Measurements from ENCODE around the gene UNC79.

Gene UNC79

DNA sequence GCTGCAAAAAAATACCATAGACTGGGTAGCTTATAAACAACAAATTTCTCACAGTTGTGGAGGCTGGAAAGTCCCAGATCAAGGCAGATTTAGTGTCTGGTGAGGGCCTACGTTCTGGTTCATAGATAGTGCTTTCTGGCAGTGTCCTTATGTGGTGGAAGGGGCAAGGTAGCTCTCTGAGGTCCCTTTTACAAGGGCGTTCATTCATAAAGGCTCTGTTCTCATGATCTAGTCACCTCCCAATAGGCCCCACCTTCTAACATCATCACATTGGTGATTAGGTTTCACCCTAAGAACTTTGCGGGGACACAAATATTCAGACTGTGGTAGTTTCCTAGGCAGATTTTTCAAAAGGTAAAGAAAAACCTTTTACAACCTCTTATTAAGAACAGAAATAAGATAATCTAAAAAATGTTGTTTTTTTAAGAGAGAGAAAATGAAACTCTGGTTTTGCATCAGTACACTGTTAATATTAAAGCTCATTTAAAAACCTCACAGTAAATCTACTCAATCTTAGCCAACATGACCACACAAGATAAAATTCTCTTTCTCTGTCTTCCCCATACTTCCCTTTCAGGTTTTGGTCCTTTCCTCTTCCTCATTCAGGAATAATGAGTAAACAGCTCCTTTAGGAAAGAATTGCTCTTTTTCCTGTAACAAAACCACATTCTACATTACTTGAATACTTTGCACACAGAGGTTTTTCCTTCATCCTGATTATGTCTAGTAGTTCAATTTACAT lies 117.5 kb downstream of the UNC79 start:
- DNase-seq (ENCODE audit: low spot score): no peak

DNA sequence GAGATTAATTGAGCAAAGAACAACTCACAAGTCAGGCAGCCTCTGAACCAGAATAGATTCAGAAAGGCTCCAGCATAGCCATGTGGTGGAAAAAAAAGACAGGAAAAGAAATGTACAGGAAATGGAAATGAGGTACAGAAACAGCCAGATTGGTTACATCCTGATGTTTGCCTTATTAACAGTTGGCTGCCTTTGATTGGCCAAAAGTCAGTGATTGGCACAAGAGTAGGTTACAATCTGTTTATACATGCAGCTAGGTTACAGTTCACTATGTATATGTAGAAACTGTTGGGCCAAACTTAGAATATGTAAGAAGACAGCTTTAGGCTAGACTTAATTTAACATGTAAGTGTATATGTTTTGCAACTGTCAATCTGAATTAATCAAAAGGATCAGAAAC lies 118.9 kb downstream of the UNC79 start:
- no peak for DNase-seq (ENCODE audit: low spot score)

DNA sequence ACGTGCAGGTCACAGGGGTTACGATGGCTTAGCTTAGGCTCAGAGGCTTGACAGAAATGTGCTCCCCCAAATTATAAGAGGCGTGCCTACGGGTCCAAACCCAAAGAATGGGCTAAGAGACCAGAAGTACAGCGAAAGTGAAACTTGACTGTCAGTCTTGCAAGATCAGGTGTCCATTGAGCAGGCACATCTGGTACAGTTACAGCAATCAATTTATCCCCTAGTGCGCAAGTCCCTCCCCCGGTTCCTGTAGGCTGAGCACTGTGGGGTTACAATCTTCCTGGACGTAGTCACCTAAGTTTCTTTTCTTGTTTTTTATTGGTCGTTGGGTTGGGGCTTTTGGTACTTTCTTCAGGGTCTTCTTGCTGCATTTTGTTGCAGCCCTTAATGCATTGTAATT lies 134.2 kb downstream of the UNC79 start:
- DNase-seq (ENCODE audit: low spot score): no peak

DNA sequence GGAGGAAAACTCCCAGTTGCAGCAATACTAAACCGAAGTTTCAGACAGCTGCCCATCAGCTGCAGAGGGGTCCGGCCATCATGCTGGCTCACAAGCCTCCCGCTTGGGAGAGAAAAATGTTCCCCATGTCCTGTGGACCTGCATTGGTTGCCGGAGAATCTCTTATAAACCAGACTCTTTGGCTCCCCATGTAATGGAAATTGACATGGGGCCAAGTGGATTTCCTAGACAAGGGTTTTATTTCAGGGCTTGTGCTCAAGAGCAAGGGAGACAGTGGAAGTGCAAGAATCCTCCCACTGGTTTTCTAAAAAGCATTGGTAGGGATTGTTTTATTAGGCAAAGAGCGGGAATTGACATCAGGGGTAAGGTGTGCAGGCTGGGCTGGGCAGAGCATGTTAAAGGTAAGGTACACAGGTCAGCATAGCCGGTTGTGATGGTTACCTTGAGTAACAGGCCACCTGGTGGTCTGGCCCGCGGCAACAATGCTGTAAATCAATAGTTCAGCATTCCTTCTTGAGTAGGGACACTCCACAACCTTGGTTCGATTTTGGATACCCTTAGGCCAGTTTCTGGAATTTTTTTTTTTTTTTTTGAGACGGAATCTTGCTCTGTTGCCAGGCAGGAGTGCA lies 135.4 kb downstream of the UNC79 start:
- no peak for DNase-seq (ENCODE audit: low spot score)

DNA sequence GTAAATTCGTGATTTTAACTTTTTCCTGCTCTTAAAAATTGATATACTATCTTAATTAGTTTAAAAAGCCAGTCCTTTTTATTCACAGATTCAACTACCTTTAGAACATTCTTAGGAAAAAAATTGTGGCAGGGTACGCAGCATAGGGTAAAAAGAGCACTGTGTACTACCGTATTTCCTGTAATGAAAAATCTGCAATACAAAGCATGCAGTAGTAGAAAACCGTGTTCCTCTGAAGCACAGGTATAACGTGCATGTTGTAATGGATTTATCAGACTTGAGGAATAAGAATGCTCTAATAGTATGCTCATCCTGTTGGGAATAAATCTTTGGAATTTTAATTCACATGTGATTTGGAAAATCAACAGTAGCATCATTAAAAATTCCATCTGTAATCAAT lies 140.5 kb downstream of the UNC79 start:
- DNase-seq (ENCODE audit: low spot score): no peak

DNA sequence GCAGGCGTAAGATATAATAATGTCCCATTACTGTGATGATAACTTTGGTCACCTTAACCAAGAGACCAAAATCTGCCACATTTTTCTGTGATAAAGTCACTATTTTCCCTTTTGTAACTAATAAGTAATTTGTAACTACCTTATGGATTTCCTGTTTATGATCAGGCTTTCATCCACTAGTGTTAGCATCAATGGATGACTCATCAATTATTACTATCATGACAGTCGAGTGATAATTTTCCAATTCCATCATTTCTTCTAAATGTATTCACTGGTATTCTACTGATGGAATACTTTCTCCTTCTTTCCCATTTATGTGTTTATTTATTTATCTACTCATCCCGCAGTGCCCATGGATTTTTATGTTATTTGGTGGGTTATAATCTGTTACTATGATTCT lies 148.4 kb downstream of the UNC79 start:
- DNase-seq (ENCODE audit: low spot score): no peak

DNA sequence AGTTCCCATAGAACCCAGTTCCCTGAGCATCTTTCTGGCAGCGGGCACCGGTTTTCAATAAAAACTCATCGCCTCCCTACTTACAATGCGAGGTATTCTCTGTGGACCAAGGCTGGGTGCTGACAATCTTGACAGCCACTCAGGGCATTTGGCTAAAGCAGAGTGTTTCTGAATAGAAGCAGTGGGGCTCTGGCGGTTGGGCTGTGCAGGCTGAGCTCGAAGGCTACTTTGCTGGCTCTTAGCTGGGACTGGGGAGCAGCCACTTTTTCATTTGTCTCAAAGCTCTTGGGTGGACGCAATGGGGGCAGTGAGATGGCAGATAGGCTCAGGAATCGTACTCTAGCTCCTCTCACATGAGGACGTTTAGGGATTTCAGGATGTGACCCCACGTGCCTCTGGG lies 151.8 kb downstream of the UNC79 start:
- no peak for DNase-seq (ENCODE audit: low spot score)

DNA sequence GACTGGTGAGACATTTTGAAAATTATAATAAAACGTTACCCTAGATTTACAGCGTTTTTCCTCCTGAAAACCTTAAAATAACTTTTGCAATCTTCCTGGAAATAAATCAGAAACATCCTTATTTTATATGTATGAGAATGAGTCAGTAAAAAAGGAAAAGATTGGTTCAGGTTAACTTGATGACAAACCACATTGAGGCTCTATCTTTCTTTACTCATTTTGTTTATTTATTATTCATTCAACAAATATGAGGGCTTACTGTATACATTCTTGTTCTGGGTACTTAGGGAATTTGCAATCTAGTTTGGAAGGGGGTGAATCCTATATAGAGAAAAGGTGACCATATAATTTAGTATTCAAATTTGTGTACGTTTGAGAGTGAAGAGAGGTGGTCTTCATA lies 156.6 kb downstream of the UNC79 start:
- no peak for DNase-seq (ENCODE audit: low spot score)

DNA sequence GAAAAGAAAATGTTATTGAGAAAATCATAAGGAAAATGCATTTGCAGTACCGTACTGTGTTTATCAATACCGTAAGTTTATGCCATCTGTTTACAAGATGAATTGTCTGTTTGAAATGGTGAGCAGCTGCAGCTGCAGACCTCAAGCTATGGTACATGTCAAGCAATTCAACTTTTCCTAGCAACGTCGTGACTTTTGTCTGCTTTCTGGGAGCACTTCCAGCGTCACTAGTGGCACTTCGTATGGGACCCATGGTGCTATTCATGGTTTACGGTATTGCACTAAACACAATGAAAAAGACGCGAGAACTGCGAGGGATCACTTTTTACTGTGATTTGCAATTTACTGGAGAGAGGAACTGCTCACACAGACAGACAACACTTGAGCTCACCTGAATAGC lies 160.8 kb downstream of the UNC79 start:
- no peak for DNase-seq (ENCODE audit: low spot score)

DNA sequence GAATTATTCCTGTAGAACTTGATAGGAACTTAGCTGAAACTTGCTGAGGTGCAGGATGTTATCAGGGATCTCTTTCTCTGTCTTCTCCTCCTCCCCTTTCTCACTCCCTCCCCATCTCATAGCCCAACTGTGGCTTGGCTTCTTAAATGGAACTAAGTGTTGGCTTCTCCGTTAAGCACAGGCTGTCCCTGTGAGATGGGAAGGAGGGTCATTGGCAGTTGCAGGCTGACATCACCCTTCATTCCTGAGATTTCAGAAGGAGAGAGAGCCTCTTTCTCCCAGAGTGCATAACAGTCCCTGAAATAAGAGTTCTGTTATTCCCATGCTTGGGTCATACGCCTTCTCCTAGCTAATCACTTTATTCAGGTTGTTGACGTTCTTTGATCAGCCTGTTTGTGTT lies 162.0 kb downstream of the UNC79 start:
- no peak for DNase-seq (ENCODE audit: low spot score)

DNA sequence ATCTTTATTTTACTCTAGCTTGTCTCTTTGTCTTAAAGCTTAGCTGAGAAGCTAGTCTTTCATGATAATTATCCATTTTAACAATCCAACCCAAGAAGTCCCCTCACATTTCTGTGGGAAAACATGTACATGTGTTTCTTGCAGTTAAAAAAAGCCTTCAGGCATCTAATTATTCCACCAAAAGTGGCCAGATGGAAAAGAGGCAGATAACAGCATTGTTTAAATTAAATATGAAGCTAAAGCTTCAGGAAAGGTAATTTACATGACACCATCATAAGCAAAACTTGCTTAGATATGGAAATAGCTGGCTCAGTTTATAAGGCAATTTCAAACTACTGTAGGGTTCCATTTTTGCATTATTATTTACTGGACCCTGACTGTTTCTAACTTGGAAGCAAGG lies 175.4 kb downstream of the UNC79 start:
- DNase-seq (ENCODE audit: low spot score): no peak

DNA sequence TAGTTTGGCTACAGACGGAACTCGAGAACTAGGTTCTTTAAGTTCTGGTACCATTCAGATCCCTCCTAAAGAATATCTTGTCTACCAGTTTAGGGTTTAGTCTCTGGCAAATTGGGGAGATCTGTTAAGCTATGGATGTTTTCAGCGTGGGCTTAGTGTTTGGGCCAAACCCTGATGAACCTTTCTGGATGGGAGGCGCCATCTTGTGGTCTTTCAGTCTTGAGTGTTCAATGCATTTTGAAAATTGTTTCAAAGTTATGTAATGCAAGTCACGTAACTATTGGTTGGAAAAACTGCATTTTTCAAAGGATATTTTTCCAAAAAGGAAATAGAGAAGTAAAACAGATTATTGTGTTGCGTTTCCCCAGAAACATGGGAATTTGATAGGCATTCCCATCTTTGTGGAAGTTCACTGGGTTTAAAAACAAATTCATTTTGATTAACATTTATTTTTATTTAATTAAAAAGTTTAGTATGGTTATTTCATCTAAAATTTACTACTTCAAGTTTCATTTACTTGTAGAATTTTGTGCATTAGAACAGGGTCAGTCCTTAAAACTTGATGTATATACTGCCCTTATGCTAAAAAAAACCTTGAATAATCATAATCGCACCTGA lies 188.5 kb downstream of the UNC79 start:
- peak; percentile 44 for DNase-seq (ENCODE audit: low spot score)

DNA sequence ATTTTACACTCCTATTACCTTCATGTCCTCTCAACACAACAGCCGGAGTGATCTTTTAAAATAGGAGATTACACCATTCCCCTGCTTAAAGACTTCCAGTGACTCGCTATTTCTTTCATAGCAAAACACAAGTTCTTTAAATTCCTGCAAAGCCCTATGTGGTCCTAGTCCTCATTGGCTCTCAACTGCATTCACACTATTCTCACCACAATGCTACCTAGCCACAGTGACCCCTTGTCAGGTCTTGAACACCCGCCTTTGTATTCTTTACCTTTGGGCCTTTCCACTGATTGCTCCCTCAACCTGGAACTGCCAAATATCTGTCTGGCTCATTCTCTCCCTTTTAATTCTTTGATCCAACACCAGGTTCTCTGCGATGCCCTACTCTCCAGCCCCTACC lies 197.3 kb downstream of the UNC79 start:
- no peak for DNase-seq (ENCODE audit: low spot score)

DNA sequence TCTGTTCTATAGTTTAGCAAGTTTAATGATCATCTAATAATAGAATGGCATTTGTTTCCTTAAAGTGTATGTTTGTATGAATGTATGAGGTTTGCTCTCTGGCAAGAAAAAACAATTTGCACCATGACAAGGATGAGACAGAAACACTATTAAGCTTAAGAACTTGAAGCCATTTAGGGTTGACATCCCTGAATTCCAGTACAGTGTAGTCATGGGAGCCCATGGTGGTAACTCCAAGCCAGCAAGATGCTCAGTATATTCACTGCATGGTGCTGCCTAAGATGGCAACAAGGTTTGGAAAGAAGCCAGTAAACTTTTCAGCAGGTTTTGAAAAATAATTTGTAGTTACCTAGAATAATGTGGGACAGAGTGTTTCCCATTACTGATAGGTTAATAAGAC lies 198.9 kb downstream of the UNC79 start:
- DNase-seq (ENCODE audit: low spot score): no peak

DNA sequence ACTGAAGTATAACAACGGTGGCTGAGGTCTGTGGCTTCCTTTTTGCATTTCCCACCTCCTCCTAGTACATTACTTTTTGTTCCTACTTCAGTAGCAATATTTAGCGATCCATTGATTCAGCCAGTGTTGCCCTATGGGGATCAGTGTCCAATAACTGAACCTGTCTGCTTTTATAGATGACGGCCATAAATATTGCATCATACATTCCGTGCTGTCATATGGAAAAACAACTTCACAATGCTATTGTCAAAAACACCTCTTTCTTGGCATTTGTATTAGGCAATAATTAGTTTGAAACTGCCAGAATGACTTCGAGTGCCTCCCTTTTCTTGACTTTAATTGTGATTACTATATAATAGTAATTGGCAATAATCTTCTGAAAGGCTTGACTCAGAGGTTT lies 208.1 kb downstream of the UNC79 start:
- no peak for DNase-seq (ENCODE audit: low spot score)

DNA sequence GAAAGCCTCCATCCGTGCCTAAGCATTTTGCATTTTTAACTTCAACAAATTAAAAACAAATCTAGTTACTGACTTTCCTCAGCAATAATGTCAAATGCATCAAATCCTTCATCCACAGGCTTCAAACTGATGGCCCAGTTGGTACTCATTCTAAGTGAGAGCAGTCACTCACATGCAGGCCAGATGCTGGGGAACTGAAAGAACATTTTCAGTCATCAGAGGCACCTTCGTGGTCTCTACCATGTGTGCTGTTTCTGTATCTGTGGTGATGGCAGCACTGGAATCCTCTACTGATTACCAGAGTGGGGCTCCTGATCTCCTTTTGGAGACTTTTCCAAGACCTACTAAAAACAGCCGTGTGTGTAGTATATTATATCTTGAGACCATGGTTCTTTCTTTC lies 212.4 kb downstream of the UNC79 start:
- no peak for DNase-seq (ENCODE audit: low spot score)

DNA sequence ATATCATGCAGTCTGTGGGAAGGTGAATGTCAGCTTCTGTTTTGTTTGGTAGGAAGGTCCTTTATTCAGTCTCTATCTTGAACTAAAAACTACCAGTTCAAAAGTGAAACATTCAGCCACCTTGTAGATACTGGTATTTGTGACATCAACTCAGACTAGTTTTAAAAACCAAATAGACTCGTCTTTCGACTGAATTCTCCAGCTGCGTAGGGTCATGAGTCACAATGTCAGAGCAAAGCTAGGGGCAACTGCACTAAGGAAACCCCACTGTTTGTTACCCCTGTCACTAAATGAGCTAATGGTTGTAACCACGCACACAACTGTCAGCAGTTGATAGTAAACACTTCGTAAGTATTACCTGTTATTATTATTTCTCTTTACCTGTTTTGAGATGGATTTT lies 212.9 kb downstream of the UNC79 start:
- no peak for DNase-seq (ENCODE audit: low spot score)

DNA sequence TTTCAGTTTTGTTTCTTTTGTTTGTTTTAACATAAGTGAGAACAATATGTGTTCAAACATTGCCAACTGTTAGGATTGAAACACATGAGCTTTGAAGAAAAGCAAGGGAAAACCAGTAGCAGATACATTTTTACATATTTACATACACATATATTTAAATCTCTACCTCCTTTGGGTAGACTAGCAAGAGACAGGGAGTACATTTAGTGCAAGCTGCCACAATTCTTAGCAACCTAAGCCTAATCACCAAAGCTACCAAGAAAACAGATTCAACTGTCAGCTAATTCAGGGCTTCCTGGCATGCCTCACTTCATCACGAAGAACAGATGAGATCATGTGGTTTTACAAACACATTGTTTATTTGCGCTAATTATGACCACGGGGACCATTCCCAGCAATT lies 214.5 kb downstream of the UNC79 start:
- no peak for DNase-seq (ENCODE audit: low spot score)

DNA sequence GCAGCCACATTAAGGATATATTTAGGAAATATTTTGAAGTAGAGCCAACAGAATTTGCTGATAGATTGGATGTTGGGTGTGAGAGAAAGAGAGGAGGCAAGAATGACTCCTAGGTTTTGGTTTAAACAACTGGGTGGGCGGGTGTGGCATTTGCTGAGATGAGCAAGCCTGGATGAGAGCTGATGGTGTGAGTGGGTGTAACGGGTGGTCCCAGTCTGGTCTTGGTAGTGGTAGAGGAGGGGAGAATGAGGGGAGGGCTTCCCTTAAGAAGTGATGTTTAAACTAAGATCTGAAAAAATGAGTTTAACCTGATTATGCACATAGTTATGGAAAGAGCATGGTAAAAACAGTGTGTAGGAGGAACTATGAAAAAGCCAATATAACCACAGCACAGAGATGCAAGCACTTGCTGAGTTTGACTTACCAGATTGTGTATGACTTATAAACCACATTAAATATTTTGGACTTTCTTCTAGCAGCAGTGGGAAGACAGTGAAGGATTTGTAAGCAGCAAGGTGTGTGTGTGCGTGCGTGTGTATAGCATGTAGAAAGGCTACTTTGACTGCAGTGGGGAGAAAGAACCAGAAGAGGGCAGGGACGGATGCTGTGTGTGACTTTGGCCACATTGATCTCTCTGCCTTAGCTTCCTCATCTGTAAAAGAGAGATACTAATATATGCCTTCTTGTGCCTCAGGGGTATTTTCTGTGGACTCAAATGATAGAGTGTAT lies 217.9 kb downstream of the UNC79 start:
- no peak for DNase-seq (ENCODE audit: low spot score)

DNA sequence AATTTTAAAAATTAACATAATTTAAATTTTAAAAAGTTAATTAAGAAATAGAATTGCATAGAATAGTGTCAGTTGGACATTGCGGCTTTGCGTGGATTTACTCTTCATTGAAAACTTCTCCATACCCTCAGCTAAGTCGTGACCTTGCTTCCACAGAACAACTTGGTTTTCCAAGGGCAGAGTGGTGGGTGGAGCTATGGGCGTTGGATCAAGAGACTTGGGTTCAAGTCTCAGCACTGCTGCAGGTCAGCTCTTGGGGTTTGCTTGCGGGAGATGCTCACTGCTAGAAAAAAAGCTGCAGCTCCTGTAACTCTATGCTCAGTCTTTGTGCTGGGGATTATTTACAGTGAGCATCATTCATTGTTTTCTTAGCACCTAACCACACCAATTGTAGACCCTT lies 223.9 kb downstream of the UNC79 start:
- no peak for DNase-seq (ENCODE audit: low spot score)

DNA sequence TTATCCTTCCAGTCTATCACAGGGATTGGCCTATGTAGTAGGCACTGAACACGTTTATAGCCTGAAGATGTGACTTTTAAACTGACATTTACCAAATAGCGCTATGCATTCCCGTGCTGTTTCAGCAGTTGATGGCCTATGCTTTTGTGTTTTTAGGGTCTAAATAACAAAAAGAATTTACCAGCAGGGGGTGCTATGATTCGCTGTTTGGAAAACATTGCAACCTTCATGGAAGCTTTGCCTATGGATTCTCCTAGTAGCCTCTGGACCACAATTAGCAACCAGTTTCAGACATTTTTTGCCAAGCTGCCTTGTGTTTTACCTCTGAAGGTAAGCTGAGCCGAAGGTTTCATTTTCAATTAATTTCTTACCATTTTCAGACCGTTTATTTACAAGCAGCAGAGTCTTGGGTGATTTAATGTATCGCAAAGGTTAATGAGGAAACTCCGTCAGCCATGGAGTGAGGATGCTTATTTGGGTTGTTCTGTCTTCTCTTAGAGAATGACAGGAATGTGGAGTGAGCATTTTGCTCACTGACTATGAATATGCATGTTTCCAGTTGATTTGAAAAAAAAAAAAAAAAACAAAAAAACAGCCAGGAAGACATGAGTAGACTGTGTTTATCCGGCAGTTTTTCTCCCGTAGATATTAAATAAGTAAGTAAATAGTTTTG lies 224.5 kb downstream of the UNC79 start:
- DNase-seq (ENCODE audit: low spot score): peak; percentile 51

DNA sequence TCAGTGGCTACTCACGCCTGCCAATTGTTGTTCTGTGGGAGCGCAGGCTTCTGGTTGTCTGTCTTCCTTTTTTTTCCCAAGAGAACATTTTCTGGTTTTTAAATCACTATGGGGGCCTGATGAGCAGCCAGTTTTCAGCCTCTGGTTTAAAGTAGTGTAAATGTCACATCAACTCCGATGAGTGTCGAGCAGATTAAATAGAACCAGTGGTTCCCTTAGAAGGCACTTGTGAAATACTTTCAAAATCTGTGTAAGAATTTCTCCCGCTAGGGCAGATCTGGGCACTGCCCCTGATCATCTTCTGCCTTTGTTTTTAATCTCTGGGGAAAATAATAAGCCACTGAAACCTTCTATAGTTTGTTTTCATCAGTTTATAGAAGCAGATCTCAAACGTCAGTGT lies 227.1 kb downstream of the UNC79 start:
- no peak for DNase-seq (ENCODE audit: low spot score)

DNA sequence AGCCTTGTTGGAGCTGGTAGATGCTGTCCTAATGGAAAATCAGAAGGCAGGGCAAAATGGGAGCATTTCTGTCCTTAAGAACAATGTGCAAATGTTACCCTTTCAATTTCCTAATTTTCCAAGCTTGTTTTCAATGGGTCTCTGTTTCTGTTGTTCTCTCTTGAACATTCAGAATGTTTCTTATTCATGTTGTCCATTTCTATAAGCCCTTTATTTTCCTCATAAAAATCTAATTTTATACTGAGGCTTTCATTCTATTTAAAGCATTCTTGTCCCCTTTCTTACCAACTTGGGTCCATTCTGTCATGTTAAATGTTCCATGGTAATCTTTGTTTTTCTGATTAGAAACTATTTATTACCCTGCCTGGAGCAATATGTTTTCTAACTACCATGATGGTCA lies 232.6 kb downstream of the UNC79 start:
- DNase-seq (ENCODE audit: low spot score): no peak
